Measurements from ENCODE around the gene ITIH2. TPM values are rescaled to one million over a fixed set of nuclear protein-coding genes. Genes with fewer than 3 reads are reported as not detected.
"Not testable (repeated sequence)": the region's sequence is repeated elsewhere in the genome, so short reads cannot be mapped to it uniquely, and the experiment has no call there.

Gene ITIH2
- total and polyA plus RNA-seq, 5 donors = not detected

- DNase-seq = no peak
- Histone ChIP-seq H3K9me3 (ENCODE audit: control insufficient read depth, low read length) (no peaks in the 10 kb centered on the region), H3K27ac (ENCODE audit: low read length) (no peak overlapping the region), H3K4me3 (ENCODE audit: low read length) (no peak overlapping the region), H3K27me3 (ENCODE audit: control insufficient read depth, insufficient read depth) (no peaks in the 10 kb centered on the region), H3K4me1 (ENCODE audit: control insufficient read depth, insufficient read depth, low read length) (no peaks in the 10 kb centered on the region)
- intact Hi-C loops (cut with DNase I) = no loop called here
- 40% methylated on average over 23 of the region's 23 CpGs for whole genome bisulfite sequencing
- no peak for ATAC-seq
These were observed 30.6 kb upstream of the ITIH2 start for GRCh38 chr10:7672341-7673134.

DNA sequence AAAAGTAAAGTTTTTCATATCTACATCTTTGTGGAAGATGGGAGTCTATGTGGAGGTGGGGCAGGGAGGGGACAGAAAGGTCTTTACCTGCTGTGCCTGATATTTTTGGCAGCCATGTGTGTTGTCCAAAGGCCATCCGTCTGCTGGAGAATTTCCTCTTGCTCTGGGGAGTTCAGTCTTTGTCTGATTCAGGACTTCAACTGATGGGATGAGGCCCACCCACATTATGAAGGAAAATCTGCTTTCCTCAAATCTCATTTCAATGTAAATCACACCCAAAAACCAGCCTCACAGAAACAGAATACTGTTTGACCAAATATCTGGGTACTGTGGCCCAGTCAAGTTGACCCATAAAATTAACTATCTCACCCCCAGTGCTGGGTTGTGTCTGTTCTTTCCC lies 23.9 kb upstream of the ITIH2 start:
- WGBS = 67% methylated on average over 1 of the region's 1 CpG
- H3K9me3 ChIP-seq (ENCODE audit: control insufficient read depth, low read length) = no peaks in the 10 kb centered on the region
- no peaks in the 10 kb centered on the region for H3K27me3 ChIP-seq (ENCODE audit: control insufficient read depth, insufficient read depth)
- no peak overlapping the region for H3K27ac ChIP-seq (ENCODE audit: low read length)
- ATAC-seq (no peak), DNase-seq (no peak)
- H3K4me3 ChIP-seq (ENCODE audit: low read length) = no peak overlapping the region
- no peaks in the 10 kb centered on the region for H3K4me1 ChIP-seq (ENCODE audit: control insufficient read depth, insufficient read depth, low read length)
- intact Hi-C loops (cut with DNase I) = no loop called here

- H3K9me3 ChIP-seq (ENCODE audit: control insufficient read depth, low read length); intact Hi-C loops (cut with DNase I); H3K27ac ChIP-seq (ENCODE audit: low read length); H3K27me3 ChIP-seq (ENCODE audit: control insufficient read depth, insufficient read depth); DNase-seq; H3K4me3 ChIP-seq (ENCODE audit: low read length); H3K4me1 ChIP-seq (ENCODE audit: control insufficient read depth, insufficient read depth, low read length); ATAC-seq: not testable (repeated sequence)
- WGBS = 72% methylated on average over 5 of the region's 5 CpGs
These were observed 23.0 kb upstream of the ITIH2 start for GRCh38 chr10:7680078-7680477.

DNA sequence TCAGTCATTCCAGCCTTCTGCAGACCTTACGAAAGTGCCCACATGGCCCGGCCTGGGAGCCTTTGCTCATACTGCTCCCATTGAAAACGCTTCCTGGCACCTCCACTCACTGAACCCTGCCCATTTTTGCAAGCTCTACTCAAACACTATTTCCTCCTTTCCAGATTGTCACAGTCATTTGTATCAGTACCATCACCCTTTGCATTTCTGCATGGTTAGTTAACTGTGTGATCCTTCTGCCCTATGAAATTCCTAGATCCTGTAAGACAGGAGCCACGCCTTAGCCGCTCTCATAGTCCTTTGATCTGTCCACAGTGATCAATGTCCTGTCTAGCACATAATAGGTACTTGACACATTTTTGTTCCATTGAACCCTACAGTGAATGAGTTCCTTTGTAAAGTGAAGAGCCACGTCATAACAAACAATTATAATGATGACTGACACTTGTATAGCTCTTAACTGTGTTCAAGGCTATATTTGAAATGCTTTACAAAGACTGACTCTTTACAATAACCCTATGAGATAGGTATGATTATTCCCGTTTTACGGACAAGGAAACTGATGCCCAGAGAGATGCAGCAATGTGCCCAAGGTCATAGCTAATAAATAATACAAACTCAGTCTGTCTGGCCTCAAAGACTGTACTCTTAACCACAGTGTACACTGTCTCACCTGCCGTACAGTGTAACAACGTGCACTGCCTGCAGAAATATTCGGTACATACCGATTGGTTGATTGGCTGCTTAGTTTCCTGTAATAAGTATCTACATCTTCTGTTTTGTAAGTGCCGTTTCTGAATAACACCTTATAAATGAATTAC lies 16.6 kb upstream of the ITIH2 start:
- DNase-seq (no peak), ATAC-seq (no peak)
- no peaks in the 10 kb centered on the region for H3K27me3 ChIP-seq (ENCODE audit: control insufficient read depth, insufficient read depth)
- no peaks in the 10 kb centered on the region for H3K9me3 ChIP-seq (ENCODE audit: control insufficient read depth, low read length)
- 81% methylated on average over 13 of the region's 13 CpGs for WGBS
- intact Hi-C loops (cut with DNase I) = loop anchor here in 3 of 4 donors (2.0 to 5.0 kb wide), 3 partner anchors 159 to 162 kb away; no protein-coding TSS in a partner anchor
- no peak overlapping the region for H3K27ac ChIP-seq (ENCODE audit: low read length)
- H3K4me1 ChIP-seq (ENCODE audit: control insufficient read depth, insufficient read depth, low read length) = no peaks in the 10 kb centered on the region
- no peak overlapping the region for H3K4me3 ChIP-seq (ENCODE audit: low read length)

- H3K27ac ChIP-seq (ENCODE audit: low read length) = no peak overlapping the region
These were observed 15.7 kb upstream of the ITIH2 start for GRCh38 chr10:7687228-7687907.

DNA sequence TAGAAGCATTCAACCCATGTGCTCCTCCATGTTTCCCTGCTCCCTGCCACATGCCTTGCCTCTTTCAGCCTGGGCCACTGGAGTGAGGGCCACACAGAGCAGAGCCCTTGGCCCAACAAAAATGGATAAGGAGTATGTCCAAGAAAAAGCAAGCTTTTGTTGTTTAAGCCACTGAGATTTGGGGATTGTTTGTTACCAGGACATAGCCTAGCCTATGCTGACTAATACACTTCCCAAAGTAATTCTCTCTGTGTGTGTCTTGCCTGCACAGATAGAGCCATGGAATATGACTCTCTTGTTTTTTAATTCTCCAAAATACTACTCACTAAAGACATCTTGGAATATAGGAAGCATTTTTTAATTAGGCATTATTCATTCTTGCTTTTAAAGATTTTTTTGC lies 13.5 kb upstream of the ITIH2 start:
- H3K27ac ChIP-seq (ENCODE audit: low read length) = no peak overlapping the region
- intact Hi-C loops (cut with DNase I) = loop anchor here in 2 of 4 donors (2.0 to 5.0 kb wide), 2 partner anchors 162 to 165 kb away; no protein-coding TSS in a partner anchor

More at GRCh38 chr10:7687228-7687907, 15.7 kb upstream of the ITIH2 start:
- Histone ChIP-seq H3K27me3 (ENCODE audit: control insufficient read depth, insufficient read depth) (no peaks in the 10 kb centered on the region), H3K9me3 (ENCODE audit: control insufficient read depth, low read length) (no peaks in the 10 kb centered on the region), H3K4me1 (ENCODE audit: control insufficient read depth, insufficient read depth, low read length) (no peaks in the 10 kb centered on the region), H3K4me3 (ENCODE audit: low read length) (no peak overlapping the region)
- WGBS = 23% methylated on average over 20 of the region's 20 CpGs
- ATAC-seq = peak; percentile 84 to 90
- intact Hi-C loops (cut with DNase I) = loop anchor here in 3 of 4 donors (2.0 to 5.0 kb wide), 3 partner anchors 160 to 163 kb away; no protein-coding TSS in a partner anchor
- peak; percentile 79 to 89 (median 83) for DNase-seq

GRCh38 chr10:7690885-7691597 lies 12.1 kb upstream of the ITIH2 start:
- ATAC-seq; H3K4me3 ChIP-seq (ENCODE audit: low read length); H3K4me1 ChIP-seq (ENCODE audit: control insufficient read depth, insufficient read depth, low read length); H3K27me3 ChIP-seq (ENCODE audit: control insufficient read depth, insufficient read depth); DNase-seq; H3K9me3 ChIP-seq (ENCODE audit: control insufficient read depth, low read length); H3K27ac ChIP-seq (ENCODE audit: low read length); intact Hi-C loops (cut with DNase I): not testable (repeated sequence)
- 71% methylated on average over 3 of the region's 3 CpGs for WGBS

More for the DNA sequence above, 13.5 kb upstream of the ITIH2 start:
- Histone ChIP-seq H3K9me3 (ENCODE audit: control insufficient read depth, low read length) (no peaks in the 10 kb centered on the region), H3K27me3 (ENCODE audit: control insufficient read depth, insufficient read depth) (no peaks in the 10 kb centered on the region), H3K4me1 (ENCODE audit: control insufficient read depth, insufficient read depth, low read length) (no peaks in the 10 kb centered on the region), H3K4me3 (ENCODE audit: low read length) (no peak overlapping the region)
- DNase-seq = no peak
- no peak for ATAC-seq

- intact Hi-C loops (cut with DNase I); H3K4me3 ChIP-seq (ENCODE audit: low read length); ATAC-seq; H3K27ac ChIP-seq (ENCODE audit: low read length); DNase-seq; H3K4me1 ChIP-seq (ENCODE audit: control insufficient read depth, insufficient read depth, low read length); H3K9me3 ChIP-seq (ENCODE audit: control insufficient read depth, low read length); H3K27me3 ChIP-seq (ENCODE audit: control insufficient read depth, insufficient read depth): not testable (repeated sequence)
These were observed 10.7 kb upstream of the ITIH2 start for GRCh38 chr10:7692368-7692767.

DNA sequence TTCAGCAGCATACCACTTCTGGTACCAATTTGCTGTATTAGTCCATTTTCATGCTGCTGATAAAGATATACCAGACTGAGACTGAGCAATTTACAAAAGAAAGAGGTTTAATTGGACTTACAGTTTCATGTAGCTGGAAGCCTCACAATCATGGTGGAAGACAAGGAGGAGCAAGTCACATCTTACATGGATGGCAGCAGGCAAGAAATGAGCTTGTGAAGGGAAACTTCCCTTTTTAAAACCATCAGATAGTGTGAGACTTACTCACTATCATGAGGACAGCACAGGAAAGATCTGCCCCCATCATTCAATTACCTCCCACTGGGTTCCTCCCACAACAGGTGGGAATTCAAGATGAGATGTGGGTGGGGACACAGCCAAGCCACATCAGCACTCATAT lies 9.9 kb upstream of the ITIH2 start:
- DNase-seq; intact Hi-C loops (cut with DNase I); H3K27me3 ChIP-seq (ENCODE audit: control insufficient read depth, insufficient read depth); ATAC-seq; H3K4me3 ChIP-seq (ENCODE audit: low read length); H3K27ac ChIP-seq (ENCODE audit: low read length); H3K9me3 ChIP-seq (ENCODE audit: control insufficient read depth, low read length); H3K4me1 ChIP-seq (ENCODE audit: control insufficient read depth, insufficient read depth, low read length): not testable (repeated sequence)

GRCh38 chr10:7696545-7696944 lies 6.6 kb upstream of the ITIH2 start:
- peaks cover 2% of the 10 kb centered on the region for H3K4me1 ChIP-seq (ENCODE audit: control insufficient read depth, insufficient read depth, low read length)
- H3K9me3 ChIP-seq (ENCODE audit: control insufficient read depth, low read length) = no peaks in the 10 kb centered on the region
- no peak overlapping the region for H3K4me3 ChIP-seq (ENCODE audit: low read length)
- ATAC-seq (peak; percentile 40 to 74), DNase-seq (peak; percentile 12 to 56 (median 53))
- intact Hi-C loops (cut with DNase I) = no loop called here
- 55% methylated on average over 3 of the region's 3 CpGs for WGBS
- H3K27ac ChIP-seq (ENCODE audit: low read length) = no peak overlapping the region
- no peaks in the 10 kb centered on the region for H3K27me3 ChIP-seq (ENCODE audit: control insufficient read depth, insufficient read depth)

Measured in right cardiac atrium (tissue), 5 donors.